GM19372 (cell line): ENCODE measurements around the gene RFC2.
A peak's percentile ranks its signal among the peaks of the same experiment; 100 is the strongest.
"Not testable (repeated sequence)": the region's sequence is repeated elsewhere in the genome, so short reads cannot be mapped to it uniquely, and the experiment has no call there.

Experiments
- ATAC-seq: cut with Tn5 transposase; IDR thresholded peaks from one replicate; pipeline ENCODE4 v1.9.1; 2021; ENCODE audit warnings: mild to moderate bottlenecking, low read depth, moderate library complexity; ENCODE audit not compliant: unreplicated experiment

RFC2 gene

DNA sequence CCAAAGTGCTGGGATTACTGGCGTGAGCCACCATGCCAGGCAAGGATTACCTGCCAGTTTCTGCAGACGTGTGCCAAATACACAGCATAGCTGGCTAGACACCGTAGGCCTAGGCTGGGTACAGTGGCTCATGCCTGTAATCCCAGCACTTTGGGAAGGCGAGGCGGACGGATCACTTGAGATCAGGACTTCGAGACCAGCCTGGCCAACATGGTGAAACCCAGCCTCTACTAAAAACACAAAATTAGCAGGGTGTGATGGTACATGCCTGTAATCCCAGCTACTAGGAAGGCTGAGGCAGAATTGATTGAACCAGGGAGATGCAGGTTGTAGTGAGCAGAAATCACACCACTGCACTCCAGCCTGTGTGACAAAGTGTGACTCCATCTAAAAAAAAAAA, 868 bp downstream of the RFC2 start:
- no peak for ATAC-seq

DNA sequence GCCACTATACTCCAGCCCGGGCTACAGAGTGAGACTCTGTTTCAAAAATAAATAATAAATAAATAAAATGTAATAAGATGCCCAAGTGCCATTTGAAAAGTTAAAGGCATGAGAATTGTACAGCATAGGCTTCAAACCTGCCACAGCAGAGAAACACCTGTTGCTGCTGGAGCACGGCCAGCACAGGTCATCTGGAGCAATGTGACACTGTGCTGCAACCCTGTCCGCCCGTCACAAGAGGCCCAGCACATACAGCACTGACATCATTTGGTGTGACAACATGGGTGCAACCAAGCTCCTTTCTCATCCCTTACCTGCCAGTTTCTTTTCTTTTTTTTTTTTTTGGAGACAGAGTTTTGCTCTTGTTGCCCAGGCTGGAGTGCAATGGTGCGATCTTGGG, 1.3 kb downstream of the RFC2 start:
- no peak for ATAC-seq

DNA sequence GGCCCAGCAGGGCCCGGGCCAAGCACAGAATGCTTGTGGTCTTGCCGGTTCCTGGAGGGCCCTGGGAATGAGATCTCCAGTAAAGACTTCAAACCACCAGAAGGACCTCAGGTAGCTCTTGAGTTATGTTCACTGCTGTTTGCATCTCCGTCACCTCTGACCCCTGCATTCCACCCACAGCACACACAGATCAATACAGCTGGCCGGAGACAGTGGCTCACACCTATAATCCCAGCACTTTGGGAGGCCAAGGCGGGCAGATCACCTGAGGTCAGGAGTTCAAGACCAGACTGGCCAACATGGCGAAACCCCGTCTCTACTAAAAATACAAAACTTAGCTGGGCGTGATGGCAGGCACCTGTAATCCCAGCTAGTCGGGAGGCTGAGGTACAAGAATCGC, 5.1 kb downstream of the RFC2 start:
- not testable (repeated sequence) for ATAC-seq

DNA sequence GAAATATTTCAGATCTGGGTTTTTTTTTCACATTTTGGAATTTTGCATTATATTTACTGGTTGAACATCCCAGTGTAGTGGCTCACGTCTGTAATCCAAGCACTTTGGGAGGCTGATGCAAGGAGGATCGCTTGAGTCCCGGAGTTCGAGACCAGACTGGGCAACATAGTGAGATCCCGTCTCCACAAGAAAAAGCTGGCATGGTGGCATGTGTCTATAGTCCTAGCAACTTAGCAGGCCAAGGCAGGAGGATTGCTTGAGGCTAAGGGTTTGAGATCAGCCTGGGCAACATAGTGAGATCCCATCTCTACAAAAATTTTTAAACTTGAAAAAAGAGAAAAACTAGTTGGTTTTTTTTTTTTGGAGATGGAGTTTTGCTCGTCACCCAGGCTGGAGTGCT, 6.0 kb downstream of the RFC2 start:
- ATAC-seq = no peak

DNA sequence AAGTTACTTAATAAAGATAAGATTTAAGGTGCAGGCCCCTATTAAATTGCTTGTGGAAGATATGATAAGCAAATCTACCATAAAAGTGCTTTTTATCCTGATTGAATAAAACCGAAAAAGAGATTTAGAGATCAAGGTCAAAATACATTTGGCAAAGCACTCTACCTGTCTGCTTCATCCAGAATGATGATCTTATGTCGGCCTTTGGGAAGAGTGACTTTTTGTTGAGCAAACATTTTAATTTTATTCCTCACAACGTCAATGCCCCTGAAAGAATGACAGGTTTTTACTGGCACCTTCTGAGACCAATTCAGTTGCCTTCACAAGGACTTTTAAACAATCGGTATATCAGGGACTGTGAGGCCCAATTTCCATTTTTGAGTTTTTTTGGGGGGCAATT, 7.7 kb downstream of the RFC2 start:
- no peak for ATAC-seq

DNA sequence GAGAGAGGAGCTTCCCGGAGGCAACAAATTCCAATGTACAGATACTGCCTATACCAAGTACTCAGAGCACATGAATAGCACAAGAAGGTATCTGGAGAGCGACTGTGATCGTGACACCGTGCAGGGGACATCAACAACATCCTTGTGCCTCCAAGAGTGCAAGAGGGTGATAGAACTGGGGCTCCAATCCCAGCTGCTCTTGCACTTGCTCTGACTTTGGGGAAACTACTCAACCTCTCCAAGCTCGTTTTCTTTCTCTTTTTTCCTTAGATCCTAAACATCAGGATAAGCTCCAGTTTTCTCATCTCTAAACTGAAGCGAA, 12.1 kb downstream of the RFC2 start:
- no peak for ATAC-seq

DNA sequence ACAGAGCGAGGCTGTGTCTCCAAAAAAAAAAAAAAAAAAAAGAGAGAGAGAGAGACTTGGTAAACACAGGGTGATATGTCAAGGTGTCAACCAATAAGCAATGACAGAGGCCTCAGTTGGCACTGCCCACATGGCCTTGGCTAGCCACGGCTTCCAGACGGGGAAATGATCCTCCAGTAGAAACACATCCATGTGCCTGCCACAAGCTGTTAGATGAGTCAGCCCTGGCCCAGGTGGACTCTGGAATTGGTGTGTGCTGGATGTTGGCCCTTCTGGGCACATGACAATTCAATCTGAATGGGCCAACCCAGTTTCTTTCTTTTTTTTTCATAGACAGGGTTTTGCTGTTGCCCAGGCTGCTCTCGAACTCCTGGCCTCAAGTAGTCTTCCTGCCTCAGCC, 13.7 kb downstream of the RFC2 start:
- ATAC-seq = no peak

DNA sequence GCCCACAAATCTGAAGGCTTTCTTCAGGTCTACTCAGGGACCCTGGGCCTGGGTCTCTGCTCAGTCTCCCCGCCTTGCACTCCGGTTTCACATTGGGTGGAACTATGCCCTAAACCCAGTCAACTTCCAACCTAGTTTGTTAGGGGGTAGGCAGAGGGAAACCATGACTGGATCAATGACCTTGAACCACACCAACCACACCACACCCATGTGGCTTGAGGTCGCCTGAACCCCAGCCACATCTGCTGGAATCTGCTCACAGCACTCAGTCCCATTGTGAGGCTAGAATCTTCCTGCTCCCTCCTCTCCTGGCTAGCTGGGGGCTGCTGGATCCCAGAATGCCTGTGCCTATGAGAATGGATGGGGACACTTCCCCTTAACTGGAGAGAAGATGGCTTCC, 17.9 kb downstream of the RFC2 start:
- no peak for ATAC-seq

DNA sequence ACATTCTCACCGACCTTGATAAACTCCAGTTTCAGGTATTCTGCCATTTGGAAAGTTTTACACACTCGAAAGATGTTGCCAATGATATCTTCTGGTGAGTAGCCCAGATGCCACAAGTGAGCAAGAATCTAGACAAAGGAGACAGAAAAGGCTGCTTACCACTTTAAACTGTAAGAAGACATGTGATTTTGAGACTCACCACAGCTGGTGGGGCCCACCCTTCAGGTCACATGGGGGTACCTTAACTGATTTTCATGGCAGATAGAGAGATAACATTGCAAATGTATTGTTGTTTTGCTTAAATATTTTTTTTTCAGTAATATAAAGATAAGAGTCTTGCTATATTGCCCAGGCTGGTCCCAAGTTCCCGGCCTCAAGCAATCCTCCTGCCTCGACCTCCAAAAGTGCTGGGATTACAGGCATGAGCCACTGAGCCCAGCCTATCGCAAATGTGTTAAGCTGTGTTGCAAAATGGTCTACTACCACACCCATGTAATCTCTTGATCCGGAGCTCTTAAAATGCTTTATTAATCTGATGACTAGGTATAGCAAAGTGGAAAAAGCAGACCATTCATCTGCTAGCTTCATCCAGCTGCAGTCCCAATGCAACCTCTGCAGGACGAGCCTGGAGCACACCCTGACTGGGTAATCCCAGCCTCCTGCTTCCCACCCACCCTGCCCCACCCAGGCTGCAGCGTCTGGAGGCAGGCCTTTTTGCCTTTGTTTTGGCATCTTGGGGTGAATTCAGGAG, 18.5 kb downstream of the RFC2 start:
- ATAC-seq = no peak

DNA sequence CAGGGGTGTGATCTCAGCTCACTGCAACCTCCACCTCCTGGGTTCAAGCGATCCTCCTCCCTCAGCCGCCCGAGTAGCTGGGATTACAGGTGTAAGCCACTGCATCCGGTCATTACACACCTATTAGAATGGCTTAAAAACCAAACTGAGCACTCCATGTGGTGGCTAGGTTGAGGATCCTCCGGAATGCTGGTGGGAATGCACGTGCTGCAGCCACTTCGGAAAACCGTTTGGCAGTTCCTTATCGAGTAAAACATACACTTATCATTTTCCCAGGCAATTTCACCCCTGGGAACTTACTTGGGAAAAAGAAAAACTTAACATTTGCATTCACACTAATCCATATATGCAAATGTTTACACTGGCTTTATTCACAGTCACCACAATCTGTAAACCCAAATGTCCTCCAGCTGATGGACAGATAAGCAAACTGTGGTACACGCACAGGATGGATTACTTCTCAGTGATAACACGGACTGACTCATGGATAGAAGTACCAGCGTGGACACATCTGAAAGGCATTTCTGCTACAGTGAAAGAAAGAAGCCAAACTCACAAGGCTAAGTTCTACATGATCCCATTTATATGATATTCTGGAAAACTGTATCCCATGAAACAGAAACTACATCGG, 20.4 kb downstream of the RFC2 start:
- no peak for ATAC-seq

DNA sequence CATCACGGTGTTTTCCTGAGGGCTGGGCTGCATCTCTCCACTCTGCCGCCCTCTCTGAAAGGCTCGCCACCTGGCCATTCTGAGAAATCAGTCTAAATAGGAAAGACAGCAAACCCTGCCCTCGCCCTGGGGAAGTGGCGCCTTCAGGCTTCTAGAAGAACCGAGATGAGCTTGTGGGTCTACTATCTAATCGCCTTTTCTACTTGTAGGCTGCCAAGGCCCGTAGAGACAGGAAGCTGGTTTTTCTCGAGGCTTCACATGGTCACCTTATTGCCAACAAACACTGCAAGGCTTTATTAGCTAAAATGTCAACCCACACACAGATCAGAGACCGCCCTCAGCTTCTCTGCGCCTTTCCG, 23.0 kb downstream of the RFC2 start:
- ATAC-seq = peak; percentile 64

DNA sequence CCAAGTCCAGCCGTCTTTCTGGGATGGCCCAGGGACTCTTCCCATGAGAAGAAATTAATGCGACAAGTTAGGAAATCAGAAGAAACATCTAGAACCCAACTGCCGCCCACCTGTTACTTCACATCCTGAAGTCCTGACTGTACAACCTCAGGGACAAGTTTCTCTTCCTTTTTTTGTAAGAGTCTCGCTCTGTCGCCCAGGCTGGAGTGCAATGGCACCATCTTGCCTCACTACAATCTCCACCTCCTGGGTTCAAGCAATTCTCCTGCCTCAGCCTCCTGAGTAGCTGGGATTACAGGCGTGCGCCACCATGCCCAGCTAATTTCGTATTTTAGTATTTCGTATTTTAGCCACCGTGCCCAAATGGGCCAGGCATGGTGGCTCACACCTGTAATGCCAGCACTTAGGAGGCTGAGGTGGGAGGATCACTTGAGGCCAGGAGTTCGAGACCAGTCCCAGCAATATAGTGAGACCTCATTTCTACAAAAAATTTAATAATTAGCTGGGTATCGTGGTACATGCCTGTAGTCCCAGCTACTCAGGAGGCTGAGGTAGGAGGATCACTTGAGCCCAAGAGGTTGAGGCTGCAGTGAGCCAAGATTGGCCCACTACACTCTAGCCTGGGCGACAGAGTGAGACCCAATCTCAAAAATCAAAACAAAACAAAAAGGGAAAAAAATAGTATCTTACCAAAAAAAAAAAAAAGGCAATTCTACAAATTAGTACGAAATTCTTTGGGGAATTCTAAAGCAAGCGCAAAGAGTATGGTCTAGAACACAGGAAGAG, 23.6 kb downstream of the RFC2 start:
- ATAC-seq = peak; percentile 44

DNA sequence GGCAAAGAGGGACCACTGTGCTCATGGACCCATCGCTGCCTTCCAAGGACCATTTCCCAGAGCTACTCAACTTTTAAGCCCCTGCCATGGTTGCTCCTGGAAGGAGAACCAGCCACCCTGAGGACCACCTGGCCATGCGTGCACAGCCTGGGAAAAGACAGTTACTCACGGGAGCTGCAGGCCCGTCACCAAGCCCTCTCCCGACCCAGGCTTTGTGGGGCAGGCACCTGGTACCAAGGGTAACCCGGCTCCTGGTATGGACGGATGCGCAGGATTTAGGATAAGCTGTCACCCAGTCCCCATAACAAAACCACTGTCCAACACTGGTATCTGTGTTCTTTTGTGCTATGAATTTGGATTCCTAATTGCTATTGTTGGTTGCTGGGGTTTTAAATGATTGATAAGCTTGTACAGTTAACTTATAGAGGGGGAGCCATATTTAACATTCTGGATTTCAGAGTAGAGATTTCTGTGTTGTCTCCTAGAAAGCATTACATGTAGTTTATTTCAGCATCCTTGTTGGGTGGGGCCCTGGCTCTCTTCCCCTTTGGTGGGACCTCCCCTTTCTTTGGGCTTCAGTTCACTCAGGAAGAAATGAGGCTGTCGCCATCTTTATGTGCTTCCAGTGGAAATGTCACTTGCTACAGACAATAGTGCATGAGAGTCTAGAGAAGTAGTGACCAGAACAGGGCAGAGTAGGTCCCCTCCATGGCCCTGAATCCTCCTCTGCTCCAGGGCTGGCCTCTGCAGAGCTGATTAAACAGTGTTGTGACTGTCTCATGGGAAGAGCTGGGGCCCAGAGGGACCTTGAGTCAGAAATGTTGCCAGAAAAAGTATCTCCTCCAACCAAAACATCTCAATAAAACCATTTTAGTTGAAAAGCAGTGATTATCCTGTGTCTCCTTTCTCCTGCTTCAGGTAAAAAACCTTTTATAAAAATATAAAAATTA, 25.0 kb downstream of the RFC2 start:
- ATAC-seq = no peak

DNA sequence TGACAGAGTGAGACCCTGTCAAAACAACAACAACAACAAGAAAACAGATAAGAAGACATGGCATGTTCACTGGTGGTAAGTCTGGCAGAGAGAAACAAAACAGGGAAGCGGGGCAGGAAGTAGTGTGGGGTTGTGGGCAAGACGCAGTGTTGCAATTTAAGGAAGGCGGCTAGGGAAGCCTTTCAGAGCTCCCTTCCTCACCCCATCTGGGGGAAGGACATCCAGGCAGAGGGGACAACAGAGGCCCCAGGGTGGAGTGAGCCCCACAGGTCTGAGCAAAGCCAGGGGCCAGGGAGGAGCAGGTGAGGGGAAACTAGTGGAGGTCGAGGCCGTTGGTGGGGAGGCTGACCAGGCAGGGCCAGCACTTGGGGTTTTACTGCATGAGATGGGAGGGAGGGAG, 27.6 kb downstream of the RFC2 start:
- no peak for ATAC-seq

DNA sequence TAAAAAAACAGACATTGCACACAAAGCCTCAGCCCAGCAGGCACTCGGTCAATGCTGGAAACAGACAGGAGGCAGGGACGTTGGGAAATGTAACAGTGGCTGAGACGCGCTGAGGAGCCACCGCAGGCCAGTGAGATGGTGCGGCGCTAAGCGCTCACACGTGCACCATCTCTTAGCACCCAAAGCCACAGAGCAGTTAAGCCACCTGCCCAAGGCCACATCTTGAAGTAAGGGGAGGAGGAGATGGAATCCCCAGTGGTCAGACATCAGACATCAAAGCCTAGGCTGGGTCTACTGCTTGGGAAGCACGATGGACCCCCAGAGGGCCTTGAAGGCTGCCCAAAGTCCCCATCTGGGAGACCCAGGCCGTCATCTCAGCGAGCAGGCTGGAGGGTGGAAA, 28.8 kb downstream of the RFC2 start:
- ATAC-seq = no peak

DNA sequence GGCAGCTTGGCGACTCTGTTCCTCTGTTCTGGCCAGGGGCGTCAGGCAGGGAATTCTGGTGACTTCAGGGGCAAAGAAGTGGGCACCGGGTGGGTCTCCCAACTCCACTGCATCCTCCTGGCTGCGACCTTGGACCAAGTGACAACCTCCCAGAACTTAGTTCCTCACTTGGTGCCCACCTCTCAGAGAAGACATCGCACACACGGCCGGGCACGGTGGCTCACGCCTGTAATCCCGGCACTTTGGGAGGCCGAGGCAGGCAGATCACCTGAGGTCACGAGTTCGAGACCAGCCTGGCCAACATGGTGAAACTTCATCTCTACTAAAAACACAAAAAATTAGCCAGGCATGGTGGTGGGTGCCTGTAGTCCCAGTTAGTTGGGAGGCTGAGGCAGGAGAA, 29.3 kb downstream of the RFC2 start:
- not testable (repeated sequence) for ATAC-seq

DNA sequence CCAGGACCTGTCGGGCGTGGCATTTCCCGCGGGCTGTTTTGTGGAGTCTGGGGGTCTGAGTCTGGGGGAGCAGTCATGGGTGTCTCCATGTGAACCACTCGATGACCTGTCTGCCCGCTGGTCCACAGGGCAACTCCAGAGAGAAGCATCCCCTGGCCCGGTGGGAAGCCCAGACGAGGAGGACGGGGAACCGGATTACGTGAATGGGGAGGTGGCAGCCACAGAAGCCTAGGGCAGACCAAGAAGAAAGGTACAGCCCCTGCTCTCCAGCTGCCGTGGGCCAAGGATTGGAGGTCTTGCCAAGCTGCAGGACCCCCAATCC, 29.7 kb downstream of the RFC2 start:
- ATAC-seq = no peak

DNA sequence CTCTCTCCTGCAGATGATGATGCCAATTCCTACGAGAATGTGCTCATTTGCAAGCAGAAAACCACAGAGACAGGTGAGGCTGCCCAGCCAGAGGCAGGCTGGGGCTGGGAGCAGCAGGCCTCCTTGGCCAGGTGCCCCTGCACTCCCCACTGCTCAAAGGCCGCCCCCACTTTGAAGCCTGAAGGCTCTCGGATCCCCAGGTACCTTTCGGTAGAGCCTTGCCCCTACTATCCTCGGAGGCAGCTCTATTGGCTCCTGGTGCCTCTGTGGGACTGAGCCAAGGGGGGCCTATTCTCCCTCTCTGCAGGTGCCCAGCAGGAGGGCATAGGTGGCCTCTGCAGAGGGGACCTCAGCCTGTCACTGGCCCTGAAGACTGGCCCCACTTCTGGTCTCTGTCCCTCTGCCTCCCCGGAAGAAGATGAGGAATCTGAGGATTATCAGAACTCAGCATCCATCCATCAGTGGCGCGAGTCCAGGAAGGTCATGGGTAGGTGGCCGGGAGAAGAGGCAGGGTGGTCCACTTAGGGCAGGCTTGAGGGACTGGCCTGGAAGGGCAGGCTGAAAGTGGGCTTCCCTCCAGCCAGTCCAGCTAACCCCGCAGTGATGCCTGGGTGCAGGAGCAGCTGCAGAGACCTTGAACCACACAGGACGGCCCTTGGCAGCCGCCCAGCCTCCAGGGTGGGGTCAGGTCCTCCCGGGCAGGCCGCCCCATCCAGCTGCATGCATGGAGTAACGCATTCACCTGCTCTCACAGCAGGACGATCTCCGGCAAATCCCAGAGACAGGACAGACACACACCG, 30.3 kb downstream of the RFC2 start:
- ATAC-seq = no peak

DNA sequence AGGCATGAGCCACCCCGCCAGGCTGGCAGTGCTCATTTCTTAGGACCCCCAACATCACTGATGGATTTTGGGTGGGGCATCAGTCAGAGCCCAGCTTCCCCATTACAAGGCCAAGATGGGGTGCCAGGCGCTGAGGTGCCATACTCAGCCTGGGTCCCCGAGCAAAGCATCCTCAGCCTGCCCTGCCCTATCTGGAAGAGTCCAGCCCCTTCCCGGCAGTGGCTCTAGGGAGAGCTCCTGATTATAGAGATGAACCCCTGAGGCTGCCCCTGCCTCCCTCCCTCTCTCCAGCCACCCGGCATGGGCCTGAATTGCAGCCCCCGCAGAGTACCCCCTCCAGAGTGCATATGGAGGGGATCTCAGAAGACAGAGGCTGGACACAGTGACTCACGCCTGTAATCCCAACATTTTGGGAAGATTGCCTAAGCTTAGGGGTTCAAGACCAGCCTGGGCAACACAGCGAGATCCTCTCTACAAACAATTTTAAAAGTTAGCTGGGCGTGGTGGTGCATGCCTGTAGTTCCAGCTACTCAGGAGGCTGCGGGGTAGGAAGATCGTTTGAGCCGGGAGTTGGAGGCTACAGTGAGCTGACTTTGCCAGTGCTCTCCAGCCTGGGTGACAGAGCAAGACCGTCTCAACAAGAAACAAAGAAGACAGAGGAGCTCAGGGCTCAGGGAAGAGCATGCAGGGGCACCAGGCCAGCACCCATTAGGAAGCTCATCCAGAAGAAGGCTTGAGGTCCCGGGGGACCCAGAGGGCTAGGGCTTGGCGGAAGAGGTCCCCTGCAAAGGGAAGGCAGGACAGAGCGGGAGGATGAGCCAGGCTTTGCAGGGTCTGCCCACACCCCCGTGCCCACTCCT, 31.1 kb downstream of the RFC2 start:
- no peak for ATAC-seq
